ENCODE results near the gene PDZK1. TPM values are rescaled to one million over a fixed set of nuclear protein-coding genes. Genes with fewer than 3 reads are reported as not detected.
"Not testable (repeated sequence)": the region's sequence is repeated elsewhere in the genome, so short reads cannot be mapped to it uniquely, and the experiment has no call there.

Gene PDZK1
- total and polyA plus RNA-seq, 2 experiments from 2014 or later, result 0.73 TPM; not detected in 1

- Mint-ChIP-seq H3K4me3 (no peak within 1 kb of the TSS), H3K9me3 (no peaks in the 10 kb centered on the region; the same call in 2 of the 3 replicates), H3K27ac (no peak within 1 kb of the TSS), H3K27me3 (ENCODE audit: insufficient read depth, low read depth, poor library complexity) (peaks cover 5% of the 10 kb centered on the region), H3K4me1 (peaks cover 4% of the 10 kb centered on the region), H3K36me3 (ENCODE audit: low read depth) (no peaks in the 10 kb centered on the region)
- no peak for TF ChIP-seq ZNF114 (CRISPR knock-in tag; IDR thresholded peaks at IDR 0.05)
- TF ChIP-seq ZNF462 (CRISPR knock-in tag; IDR thresholded peaks at IDR 0.05), result no peak
- TF ChIP-seq STAT1 (IDR thresholded peaks at IDR 0.05; ENCODE audit: unreplicated experiment), result no peak
- TF ChIP-seq, protein P1, sequence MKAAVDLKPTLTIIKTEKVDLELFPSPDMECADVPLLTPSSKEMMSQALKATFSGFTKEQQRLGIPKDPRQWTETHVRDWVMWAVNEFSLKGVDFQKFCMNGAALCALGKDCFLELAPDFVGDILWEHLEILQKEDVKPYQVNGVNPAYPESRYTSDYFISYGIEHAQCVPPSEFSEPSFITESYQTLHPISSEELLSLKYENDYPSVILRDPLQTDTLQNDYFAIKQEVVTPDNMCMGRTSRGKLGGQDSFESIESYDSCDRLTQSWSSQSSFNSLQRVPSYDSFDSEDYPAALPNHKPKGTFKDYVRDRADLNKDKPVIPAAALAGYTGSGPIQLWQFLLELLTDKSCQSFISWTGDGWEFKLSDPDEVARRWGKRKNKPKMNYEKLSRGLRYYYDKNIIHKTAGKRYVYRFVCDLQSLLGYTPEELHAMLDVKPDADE (IDR thresholded peaks at IDR 0.05), result no peak
- no peak for TF ChIP-seq NANOG (IDR thresholded peaks at IDR 0.05; ENCODE audit: borderline replicate concordance)
- no peak within 1 kb of the TSS for H3K27ac ChIP-seq (ENCODE audit: low read depth)
- no peak within 1 kb of the TSS for H3K4me2 ChIP-seq
- DNase-seq (ENCODE audit: low spot score) (peak; percentile 32), ATAC-seq (no peak)
- H2AFZ ChIP-seq, result peak within 1 kb of the TSS; percentile 99
- peak within 1 kb of the TSS; percentile 67; the same call in 1 of the 2 replicates for H3K4me3 ChIP-seq
- no peaks in the 10 kb centered on the region for H3K36me3 ChIP-seq (ENCODE audit: insufficient read depth)
- H3K9me2 ChIP-seq (ENCODE audit: insufficient read depth), result no peaks in the 10 kb centered on the region
- H3K79me2 ChIP-seq (replicated peaks; ENCODE audit: insufficient read depth), result no peaks in the 10 kb centered on the region
- H3F3A ChIP-seq (replicated peaks; ENCODE audit: low read depth), result no peaks in the 10 kb centered on the region
- H4K20me1 ChIP-seq (replicated peaks; ENCODE audit: insufficient read depth), result no peaks in the 10 kb centered on the region
- H3K27me3 ChIP-seq (ENCODE audit: insufficient read depth), result peaks cover 17% of the 10 kb centered on the region
- peaks cover 4% of the 10 kb centered on the region; the same call in 1 of the 2 replicates for H3K4me1 ChIP-seq (ENCODE audit: insufficient read depth)
These were observed 12.3 kb upstream of the PDZK1 start, which contains the start of gene CD160 for GRCh38 chr1:145719230-145720079. Gene CD160 (plus strand): TSS chr1:145719499. CDS start chr1:145728328, 8,829 bp downstream.

DNA sequence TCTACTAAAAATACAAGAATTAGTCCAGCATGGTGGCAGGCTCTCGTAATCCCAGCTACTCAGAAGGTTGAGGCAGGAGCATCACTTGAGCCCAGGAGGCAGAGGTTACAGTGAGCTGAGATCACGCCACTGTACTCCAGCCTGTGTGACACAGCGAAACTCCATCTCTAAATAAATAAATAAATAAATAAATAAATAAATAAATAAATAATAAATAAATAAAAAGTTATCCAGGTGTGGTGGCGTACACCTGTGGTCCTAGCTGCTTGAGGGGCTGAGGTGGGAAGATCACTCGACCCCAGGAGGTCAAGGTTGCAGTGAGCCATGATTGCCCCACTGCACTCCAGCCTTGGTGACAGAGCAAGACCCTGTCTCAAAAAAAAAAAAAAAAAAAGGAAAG is 11.3 kb upstream of the PDZK1 start:
- not testable (repeated sequence) for H3K36me3 Mint-ChIP-seq (ENCODE audit: low read depth); H3K4me1 ChIP-seq (ENCODE audit: insufficient read depth); H4K20me1 ChIP-seq (replicated peaks; ENCODE audit: insufficient read depth); H3K4me2 ChIP-seq; H2AFZ ChIP-seq; H3K4me3 Mint-ChIP-seq; DNase-seq (ENCODE audit: low spot score); H3K27ac ChIP-seq (ENCODE audit: low read depth); H3K27ac Mint-ChIP-seq; H3K9me2 ChIP-seq (ENCODE audit: insufficient read depth); H3K4me3 ChIP-seq; H3F3A ChIP-seq (replicated peaks; ENCODE audit: low read depth); H3K9me3 Mint-ChIP-seq; H3K4me1 Mint-ChIP-seq; H3K79me2 ChIP-seq (replicated peaks; ENCODE audit: insufficient read depth); ATAC-seq; H3K36me3 ChIP-seq (ENCODE audit: insufficient read depth); H3K27me3 Mint-ChIP-seq (ENCODE audit: insufficient read depth, low read depth, poor library complexity)
- H3K27me3 ChIP-seq (ENCODE audit: insufficient read depth), result peaks cover 17% of the 10 kb centered on the region
